Activated CD8-positive, alpha-beta T cell treated with anti-CD3 and anti-CD28 coated beads for 36 hours (primary cell): ENCODE measurements around the gene SPIB. TPM values are rescaled to one million over a fixed set of nuclear protein-coding genes. Genes with fewer than 3 reads are reported as not detected.
A peak's percentile ranks its signal among the peaks of the same experiment; 100 is the strongest.

Source experiments
- ATAC-seq: fragments of 200-7000 bp; cut with Tn5 transposase; one replicate; pipeline ENCODE4 v1.10.0; 2021; ENCODE audit warnings: mild to moderate bottlenecking, moderate library complexity
- CTCF ChIA-PET: fragments of 350-600 bp; sonication (Branson Sonifier 250); formaldehyde crosslinking; loops from one replicate; lab custom pipeline; 2021; ENCODE audit warnings: antibody characterized with exemption; lab: Charles Lee
- POLR2A ChIA-PET: fragments of 350-600 bp; sonication (Branson Sonifier 250); formaldehyde crosslinking; loops from one replicate; lab custom pipeline; 2021; ENCODE audit warnings: antibody characterized with exemption; lab: Charles Lee
- DNase-seq: peaks from one replicate; pipeline ENCODE4 v3.0.0-alpha.2; 2020
- H3K27ac Mint-ChIP-seq: one replicate; pipeline ENCODE4 v1.8.0; 2021; ENCODE audit warnings: mild to moderate bottlenecking, mixed read lengths
- H3K27me3 Mint-ChIP-seq: one replicate; pipeline ENCODE4 v1.8.0; 2021; ENCODE audit warnings: mixed read lengths
- H3K36me3 Mint-ChIP-seq: one replicate; pipeline ENCODE4 v1.8.0; 2021; ENCODE audit warnings: low read depth, mixed read lengths
- H3K4me1 Mint-ChIP-seq: one replicate; pipeline ENCODE4 v1.8.0; 2021; ENCODE audit warnings: low read depth, mixed read lengths
- H3K4me3 Mint-ChIP-seq: one replicate; pipeline ENCODE4 v1.8.0; 2021; ENCODE audit warnings: mild to moderate bottlenecking, moderate library complexity, mixed read lengths
- H3K9me3 Mint-ChIP-seq: one replicate; pipeline ENCODE4 v1.8.0; 2021; ENCODE audit warnings: mixed read lengths
- intact Hi-C: fragments of 100-400 bp; cut with micrococcal nuclease; formaldehyde crosslinking; loops from one replicate; pipeline ENCODE4 v1.10.0; 2022
- total RNA-seq, 2 experiments: library from RNA; stranded (reverse); gene quantifications; one replicate each; pipeline ENCODE4 v1.2.3, GENCODE V29; 2021
- TF ChIP-seq, protein P1 (sequence below): fragments of 200-600 bp; IDR thresholded peaks from one replicate; pipeline ENCODE4 v1.8.0; 2022; ENCODE audit warnings: antibody characterized with exemption, mild to moderate bottlenecking

The SPIB gene
- total RNA-seq, 2 experiments from 2014 or later: 0.68 to 1.5 TPM

DNA sequence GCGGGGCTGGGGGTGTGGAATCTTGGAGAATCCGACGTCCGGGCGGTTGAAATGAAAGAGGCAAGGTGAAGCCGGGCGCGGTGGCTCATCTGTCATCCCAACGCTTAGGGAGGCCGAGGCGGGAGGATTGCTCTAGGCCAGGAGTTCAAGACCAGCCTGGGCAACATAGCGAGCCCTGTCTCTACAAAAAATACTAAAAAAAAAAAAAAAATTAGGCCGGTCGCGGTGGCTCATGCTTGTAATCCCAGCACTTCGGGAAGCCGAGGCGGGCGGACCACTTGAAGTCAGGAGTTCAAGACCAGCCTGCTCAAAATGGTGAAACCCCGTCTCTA, 58.1 kb downstream of the SPIB start:
- no peaks in the 10 kb centered on the region for H3K27me3 Mint-ChIP-seq
- H3K36me3 Mint-ChIP-seq: peaks cover 25% of the 10 kb centered on the region
- ATAC-seq (no peak), DNase-seq (no peak)
- H3K9me3 Mint-ChIP-seq: no peaks in the 10 kb centered on the region
- peak overlapping the region; percentile 99 for H3K4me3 Mint-ChIP-seq
- intact Hi-C loops: loop anchor here (2.0 kb wide), 1 partner anchor 34 kb away; the partner anchor contains the start of gene JOSD2
- ChIA-PET CTCF (interaction anchor here (1.0 kb wide), 1 partner anchor 119 kb away, joined by 3 read pairs; no protein-coding TSS in a partner anchor), POLR2A (interaction anchor here (1.1 to 1.7 kb wide), 3 partner anchors 35 to 120 kb away, joined by 3 to 5 read pairs (median 4); partner anchors contain the start of gene POLD1)
- H3K27ac Mint-ChIP-seq: peak overlapping the region; percentile 93
- TF ChIP-seq, protein P1, sequence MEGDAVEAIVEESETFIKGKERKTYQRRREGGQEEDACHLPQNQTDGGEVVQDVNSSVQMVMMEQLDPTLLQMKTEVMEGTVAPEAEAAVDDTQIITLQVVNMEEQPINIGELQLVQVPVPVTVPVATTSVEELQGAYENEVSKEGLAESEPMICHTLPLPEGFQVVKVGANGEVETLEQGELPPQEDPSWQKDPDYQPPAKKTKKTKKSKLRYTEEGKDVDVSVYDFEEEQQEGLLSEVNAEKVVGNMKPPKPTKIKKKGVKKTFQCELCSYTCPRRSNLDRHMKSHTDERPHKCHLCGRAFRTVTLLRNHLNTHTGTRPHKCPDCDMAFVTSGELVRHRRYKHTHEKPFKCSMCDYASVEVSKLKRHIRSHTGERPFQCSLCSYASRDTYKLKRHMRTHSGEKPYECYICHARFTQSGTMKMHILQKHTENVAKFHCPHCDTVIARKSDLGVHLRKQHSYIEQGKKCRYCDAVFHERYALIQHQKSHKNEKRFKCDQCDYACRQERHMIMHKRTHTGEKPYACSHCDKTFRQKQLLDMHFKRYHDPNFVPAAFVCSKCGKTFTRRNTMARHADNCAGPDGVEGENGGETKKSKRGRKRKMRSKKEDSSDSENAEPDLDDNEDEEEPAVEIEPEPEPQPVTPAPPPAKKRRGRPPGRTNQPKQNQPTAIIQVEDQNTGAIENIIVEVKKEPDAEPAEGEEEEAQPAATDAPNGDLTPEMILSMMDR: no peak
- H3K4me1 Mint-ChIP-seq: peaks cover 23% of the 10 kb centered on the region

DNA sequence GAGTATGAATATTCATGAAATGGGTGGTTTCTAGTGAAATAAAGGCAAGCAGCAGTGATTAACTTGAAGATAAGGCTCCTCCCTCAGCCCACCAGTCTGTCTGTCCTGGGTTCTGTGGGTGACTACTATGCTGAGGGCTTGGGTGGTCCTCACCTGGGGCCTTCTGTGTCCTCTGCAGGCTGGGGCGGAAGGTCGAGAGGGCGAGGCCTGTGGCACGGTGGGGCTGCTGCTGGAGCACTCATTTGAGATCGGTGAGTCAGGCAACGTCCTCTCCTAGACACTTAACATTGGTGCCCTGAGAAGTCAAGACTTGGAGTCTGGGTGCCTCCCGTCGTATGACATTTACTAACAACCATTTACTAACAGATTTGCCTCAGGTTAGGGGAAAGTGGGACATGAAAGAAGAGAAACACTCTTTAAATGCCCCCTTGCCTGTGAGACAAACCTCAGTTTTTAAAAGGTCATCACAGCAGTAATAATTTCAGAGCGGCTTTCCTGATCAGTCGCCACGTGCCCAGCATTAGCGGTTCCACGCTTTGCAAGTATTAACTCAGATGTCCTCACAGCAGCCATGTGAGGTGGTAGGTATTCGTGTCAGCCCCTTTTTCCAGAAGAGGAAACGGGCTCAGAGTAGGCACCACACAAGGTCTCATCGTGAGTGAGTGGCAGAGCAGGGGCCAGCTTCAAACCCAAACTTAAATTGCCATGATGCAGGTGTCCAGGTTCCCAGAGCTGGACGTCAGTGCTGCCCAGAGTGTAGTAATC, 59.2 kb downstream of the SPIB start:
- intact Hi-C loops: loop anchor here (2.0 kb wide), 1 partner anchor 33 kb away; the partner anchor contains the start of gene JOSD2
- no peaks in the 10 kb centered on the region for H3K9me3 Mint-ChIP-seq
- POLR2A ChIA-PET: interaction anchor here (1.1 kb wide), 1 partner anchor 121 kb away, joined by 4 read pairs; no protein-coding TSS in a partner anchor

DNA sequence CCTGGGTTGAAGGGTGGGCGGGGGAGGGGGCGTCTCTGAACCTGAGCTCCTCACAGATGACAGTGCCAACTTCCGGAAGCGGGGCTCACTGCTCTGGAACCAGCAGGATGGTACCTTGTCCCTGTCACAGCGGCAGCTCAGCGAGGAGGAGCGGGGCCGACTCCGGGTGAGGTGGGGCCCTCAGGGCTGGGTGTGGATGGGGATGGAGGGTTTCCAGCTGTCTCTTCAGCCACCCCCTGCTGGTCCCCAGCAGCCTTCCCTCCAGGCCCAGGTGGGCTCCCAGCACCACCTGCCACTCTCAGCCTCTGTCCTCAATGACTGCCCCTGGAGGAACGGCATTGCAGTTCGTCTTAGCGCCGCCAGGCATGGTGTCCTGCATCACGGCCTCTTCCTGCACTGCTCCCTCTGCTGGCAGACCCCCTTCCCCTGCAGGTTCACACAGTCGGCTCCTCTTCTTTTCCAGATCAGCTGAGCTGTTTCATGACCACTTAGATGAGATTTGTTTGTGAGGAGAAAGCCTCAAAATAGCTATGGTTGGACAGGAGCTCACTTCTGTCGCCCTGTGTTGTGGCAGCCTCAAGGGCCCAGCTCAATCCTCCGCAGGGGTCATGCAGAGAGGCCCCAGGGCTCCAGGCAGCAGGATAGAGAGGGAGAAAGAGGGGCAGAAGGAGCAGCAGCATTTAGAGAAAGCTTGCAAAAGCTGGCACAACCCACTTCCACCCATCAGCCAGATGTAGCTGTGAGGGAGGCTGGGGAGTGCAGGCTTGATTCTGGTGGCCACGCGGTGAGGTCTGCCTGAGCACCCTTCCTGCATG, 60.4 kb downstream of the SPIB start:
- ATAC-seq (no peak), DNase-seq (peak; percentile 32)
- TF ChIP-seq, protein P1: no peak
- peaks cover 28% of the 10 kb centered on the region for H3K36me3 Mint-ChIP-seq
- ChIA-PET CTCF (interaction anchor here (1.2 to 1.7 kb wide), 6 partner anchors 8 to 122 kb away, joined by 3 to 8 read pairs (median 6); no protein-coding TSS in a partner anchor), POLR2A (interaction anchor here (0.9 to 1.1 kb wide), 2 partner anchors 31 to 32 kb away, joined by 5 to 9 read pairs; partner anchors contain the start of gene JOSD2)
- H3K9me3 Mint-ChIP-seq: no peaks in the 10 kb centered on the region
- intact Hi-C loops: no loop called here
- no peak overlapping the region for H3K27ac Mint-ChIP-seq
- no peak overlapping the region for H3K4me3 Mint-ChIP-seq
- H3K4me1 Mint-ChIP-seq: peaks cover 23% of the 10 kb centered on the region
- no peaks in the 10 kb centered on the region for H3K27me3 Mint-ChIP-seq

More for the DNA sequence above, 59.2 kb downstream of the SPIB start:
- DNase-seq (no peak), ATAC-seq (no peak)
- Mint-ChIP-seq H3K36me3 (peaks cover 25% of the 10 kb centered on the region), H3K27ac (peak overlapping the region; percentile 44), H3K4me3 (peak overlapping the region; percentile 99), H3K4me1 (peaks cover 23% of the 10 kb centered on the region), H3K27me3 (no peaks in the 10 kb centered on the region)
- TF ChIP-seq, protein P1: no peak
- CTCF ChIA-PET: interaction anchor here (1.0 to 1.7 kb wide), 5 partner anchors 9 to 121 kb away, joined by 3 to 6 read pairs (median 5); no protein-coding TSS in a partner anchor

DNA sequence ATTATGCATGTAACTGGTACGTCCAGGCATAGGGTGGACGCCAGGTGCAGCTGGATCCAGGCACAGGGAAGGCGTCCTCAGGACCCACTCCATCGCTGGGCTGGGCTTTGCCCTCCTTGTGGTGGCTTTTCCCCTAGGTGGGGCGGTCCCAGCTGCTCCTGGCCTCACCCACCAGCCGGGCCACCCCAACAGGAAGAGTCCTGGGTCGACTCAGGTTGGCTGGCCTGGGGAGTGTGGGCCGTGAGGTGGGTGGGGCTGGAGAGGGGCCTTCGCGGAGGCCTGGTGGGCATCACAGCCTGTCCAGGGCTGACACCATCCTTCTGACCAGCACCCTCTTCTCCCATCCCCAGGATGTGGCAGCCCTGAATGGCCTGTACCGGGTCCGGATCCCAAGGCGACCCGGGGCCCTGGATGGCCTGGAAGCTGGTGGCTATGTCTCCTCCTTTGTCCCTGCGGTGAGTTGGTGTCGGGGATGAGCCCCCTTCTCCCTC, 61.1 kb downstream of the SPIB start:
- intact Hi-C loops: no loop called here
- DNase-seq: no peak
- peaks cover 28% of the 10 kb centered on the region for H3K36me3 Mint-ChIP-seq
- no peaks in the 10 kb centered on the region for H3K27me3 Mint-ChIP-seq
- H3K4me1 Mint-ChIP-seq: peaks cover 23% of the 10 kb centered on the region
- no peak overlapping the region for H3K27ac Mint-ChIP-seq
- H3K4me3 Mint-ChIP-seq: no peak overlapping the region
- ChIA-PET POLR2A (interaction anchor here (0.9 kb wide), 1 partner anchor 32 kb away, joined by 5 read pairs; no protein-coding TSS in a partner anchor), CTCF (interaction anchor here (1.2 to 1.7 kb wide), 3 partner anchors 14 to 123 kb away, joined by 3 to 8 read pairs (median 6); no protein-coding TSS in a partner anchor)
- TF ChIP-seq, protein P1: no peak
- no peaks in the 10 kb centered on the region for H3K9me3 Mint-ChIP-seq
- no peak for ATAC-seq
